BLaER1 treated with 17β-estradiol and CSF1 and Interleukin-3, amounts not matched to agents 10 nM and 100 nM (cell line): ENCODE results near the gene CDC5L.
A peak's percentile ranks its signal among the peaks of the same experiment; 100 is the strongest.

Source experiments
- H3K27ac ChIP-seq, 11 experiments: shearing (Covaris generic); formaldehyde crosslinking; 2 replicates each; pipeline ENCODE4 v1.8.1; 2022
- H3K27me3 ChIP-seq, 11 experiments: shearing (Covaris generic); formaldehyde crosslinking; 2 replicates each; pipeline ENCODE4 v1.8.1; 2022
- H3K36me3 ChIP-seq, 11 experiments: shearing (Covaris generic); formaldehyde crosslinking; 2 replicates each; pipeline ENCODE4 v1.8.1; 2022
- H3K4me1 ChIP-seq, 10 experiments: shearing (Covaris generic); formaldehyde crosslinking; 2 replicates each; pipeline ENCODE4 v1.8.1; 2022
- H3K4me2 ChIP-seq, 11 experiments: shearing (Covaris generic); formaldehyde crosslinking; 2 replicates each; pipeline ENCODE4 v1.8.1; 2022
- H3K4me3 ChIP-seq, 10 experiments: shearing (Covaris generic); formaldehyde crosslinking; 2 replicates each; pipeline ENCODE4 v1.8.1; 2022
- H3K9ac ChIP-seq, 11 experiments: shearing (Covaris generic); formaldehyde crosslinking; 2 replicates each; pipeline ENCODE4 v1.8.1; 2022
- H3K9me3 ChIP-seq, 11 experiments: shearing (Covaris generic); formaldehyde crosslinking; replicated peaks in 1 of 11; 2 replicates each; pipeline ENCODE4 v1.8.1; 2022
- H4K20me1 ChIP-seq, 11 experiments: shearing (Covaris generic); formaldehyde crosslinking; 2 replicates each; pipeline ENCODE4 v1.8.1; 2022
- Cebpa-rat ChIP-seq, 11 experiments: shearing (Covaris generic); IDR thresholded peaks; 2 replicates each; pipeline ENCODE4 v1.8.1; 2022

The CDC5L gene

DNA sequence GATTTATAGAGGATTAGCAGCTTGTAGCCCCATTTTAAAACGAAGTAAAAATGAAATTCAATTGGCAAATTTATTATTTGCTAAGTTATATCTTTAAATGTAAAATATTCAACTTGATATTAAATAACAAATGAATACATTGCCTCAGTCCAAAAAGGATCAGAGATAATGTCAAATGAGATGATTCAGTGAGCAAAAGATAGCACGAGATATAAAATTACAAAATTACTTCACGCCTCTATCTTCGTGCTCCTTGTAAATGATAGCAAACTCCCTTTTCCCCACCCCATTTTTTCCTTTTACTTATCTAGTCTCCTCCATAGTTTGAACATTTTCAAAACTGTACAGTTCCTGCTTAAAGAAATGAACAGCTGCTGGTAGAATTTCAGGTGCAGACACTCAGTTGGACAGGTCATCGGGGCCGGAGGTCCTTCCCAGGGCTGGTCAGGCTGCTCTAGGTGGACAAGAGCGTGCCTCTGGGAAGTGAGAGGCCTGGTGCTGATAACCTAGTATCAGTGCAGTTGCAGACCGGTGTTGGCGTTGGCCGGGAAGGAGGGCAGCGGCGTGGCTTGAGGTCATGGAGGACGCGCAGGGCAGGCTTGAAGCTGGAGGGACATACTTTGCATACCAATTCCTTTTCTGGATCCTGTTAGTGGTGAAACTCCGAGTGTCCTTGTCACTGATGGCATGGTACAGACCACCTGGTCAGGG is 83.9 kb downstream of the CDC5L start:
- H4K20me1 ChIP-seq: no peaks in the 10 kb centered on the region
- no peak for TF ChIP-seq Cebpa-rat (IDR thresholded peaks at IDR 0.05)
- 0 out of 22 replicates have a peak, but pooled peaks cover 0 to 3% (median 0%) of the 10 kb centered on the region in 11 experiments for H3K27me3 ChIP-seq
- no peak overlapping the region for H3K27ac ChIP-seq
- H3K4me2 ChIP-seq: no peak overlapping the region
- no peaks in the 10 kb centered on the region for H3K36me3 ChIP-seq
- H3K4me3 ChIP-seq: no peak overlapping the region
- H3K9ac ChIP-seq: no peak overlapping the region
- H3K4me1 ChIP-seq: peaks cover 0 to 16% (median 6%) of the 10 kb centered on the region in 10 experiments; a peak in 12 of 20 replicates
- no peaks in the 10 kb centered on the region for H3K9me3 ChIP-seq

DNA sequence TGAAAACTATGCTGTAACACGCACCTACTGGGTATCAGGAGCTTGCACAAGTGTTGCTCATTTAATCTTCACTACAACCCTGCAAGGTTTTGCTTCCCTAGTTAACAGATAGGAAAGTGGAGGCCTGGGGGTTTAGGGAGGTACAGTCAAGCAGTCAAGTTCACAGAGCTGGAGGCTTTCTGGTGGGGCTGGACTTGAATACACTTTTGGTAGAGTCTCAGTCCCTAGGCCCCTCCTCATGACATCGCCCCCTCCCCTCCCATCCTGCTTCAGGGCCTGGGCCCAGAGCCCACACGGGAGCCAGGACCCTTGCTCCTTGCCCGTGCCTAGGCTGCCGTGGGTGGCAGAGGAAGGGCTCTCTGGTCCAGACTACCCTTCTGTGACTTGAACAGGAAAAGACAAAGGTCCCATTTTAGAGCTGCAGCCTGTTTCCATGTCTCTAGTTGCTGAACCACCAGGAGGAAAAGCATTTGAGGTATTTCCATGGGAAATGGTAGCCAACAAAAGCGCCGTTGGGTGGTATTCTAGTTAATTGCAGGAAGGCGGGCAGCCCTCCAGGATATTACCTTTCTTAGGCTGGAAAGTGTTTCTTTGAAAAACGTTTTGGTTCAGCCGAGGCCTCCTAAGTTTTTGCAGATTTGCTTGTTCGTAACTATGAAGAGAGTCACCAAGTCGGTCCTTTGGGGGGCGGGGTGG is 84.9 kb downstream of the CDC5L start:
- Histone ChIP-seq H3K9me3 (no peaks in the 10 kb centered on the region), H3K27me3 (0 out of 22 replicates have a peak, but pooled peaks cover 0 to 3% (median 0%) of the 10 kb centered on the region in 11 experiments), H3K4me1 (peaks cover 0 to 16% (median 6%) of the 10 kb centered on the region in 10 experiments; a peak in 12 of 20 replicates), H3K4me2 (no peak overlapping the region), H3K9ac (no peak overlapping the region), H3K27ac (no peak overlapping the region), H4K20me1 (no peaks in the 10 kb centered on the region), H3K4me3 (no peak overlapping the region), H3K36me3 (no peaks in the 10 kb centered on the region)
- TF ChIP-seq Cebpa-rat (IDR thresholded peaks at IDR 0.05): no peak

GRCh38 chr6:44473393-44474189 is 86.1 kb downstream of the CDC5L start:
- Histone ChIP-seq H3K4me2 (0 out of 22 replicates have a peak overlapping the region, but pooled peaks of 1 of the 11 experiments have one; percentile 4), H3K27ac (no peak overlapping the region), H3K4me1 (peaks cover 10 to 26% (median 15%) of the 10 kb centered on the region in 10 experiments; a peak in 19 of 20 replicates), H3K9me3 (no peaks in the 10 kb centered on the region), H3K27me3 (0 out of 22 replicates have a peak, but pooled peaks cover 0 to 3% (median 0%) of the 10 kb centered on the region in 11 experiments), H3K9ac (no peak overlapping the region), H3K36me3 (no peaks in the 10 kb centered on the region), H3K4me3 (no peak overlapping the region), H4K20me1 (no peaks in the 10 kb centered on the region; a peak in 1 of 22 replicates)
- TF ChIP-seq Cebpa-rat (IDR thresholded peaks at IDR 0.05): no peak

DNA sequence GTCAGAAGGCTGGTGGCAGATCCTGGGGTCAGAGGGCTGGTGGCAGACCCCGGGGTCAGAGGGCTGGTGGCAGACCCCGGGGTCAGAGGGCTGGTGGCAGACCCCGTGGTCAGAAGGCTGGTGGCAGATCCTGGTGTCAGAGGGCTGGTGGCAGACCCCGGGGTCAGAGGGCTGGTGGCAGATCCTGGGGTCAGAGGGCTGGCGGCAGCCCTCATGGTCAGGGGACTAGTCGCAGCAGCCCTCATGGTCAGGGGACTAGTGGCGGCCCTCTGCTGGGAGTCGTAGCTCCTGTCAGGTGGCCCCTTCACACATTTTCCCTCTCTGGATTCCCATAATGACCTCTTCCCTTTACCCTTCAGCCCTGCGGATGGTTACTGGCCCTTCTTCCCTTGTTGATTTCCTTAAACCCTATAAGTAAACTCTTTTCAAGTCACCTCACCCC is 86.7 kb downstream of the CDC5L start:
- H3K9me3 ChIP-seq: no peaks in the 10 kb centered on the region
- H3K4me1 ChIP-seq: peaks cover 10 to 26% (median 15%) of the 10 kb centered on the region in 10 experiments; a peak in 19 of 20 replicates
- no peaks in the 10 kb centered on the region; a peak in 1 of 22 replicates for H4K20me1 ChIP-seq
- no peak for TF ChIP-seq Cebpa-rat (IDR thresholded peaks at IDR 0.05)
- no peak overlapping the region for H3K4me2 ChIP-seq
- H3K27ac ChIP-seq: no peak overlapping the region
- H3K4me3 ChIP-seq: no peak overlapping the region
- H3K27me3 ChIP-seq: 0 out of 22 replicates have a peak, but pooled peaks cover 0 to 3% (median 0%) of the 10 kb centered on the region in 11 experiments
- no peak overlapping the region for H3K9ac ChIP-seq
- H3K36me3 ChIP-seq: no peaks in the 10 kb centered on the region

DNA sequence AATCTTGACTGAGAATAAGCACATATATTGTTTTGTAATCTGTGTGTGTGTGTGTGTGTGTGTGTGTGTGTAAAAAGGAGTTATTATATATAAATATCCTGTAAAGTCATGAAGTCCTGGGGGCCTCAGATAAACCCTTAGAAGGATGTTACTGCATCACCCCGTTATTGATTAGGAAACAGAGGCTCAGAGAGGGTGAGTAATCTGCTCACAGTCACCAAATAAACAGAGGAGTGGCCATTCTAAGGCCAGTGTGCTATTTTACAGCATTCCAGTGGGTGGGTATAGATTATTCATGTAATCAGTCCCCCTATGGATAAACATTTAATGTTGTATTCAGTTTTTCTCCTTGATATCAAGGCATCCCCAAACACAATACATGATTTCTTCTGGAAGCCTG is 87.1 kb downstream of the CDC5L start:
- Histone ChIP-seq H3K9me3 (no peaks in the 10 kb centered on the region), H3K27me3 (0 out of 22 replicates have a peak, but pooled peaks cover 0 to 3% (median 0%) of the 10 kb centered on the region in 11 experiments), H3K4me3 (no peak overlapping the region), H3K36me3 (no peaks in the 10 kb centered on the region), H4K20me1 (no peaks in the 10 kb centered on the region; a peak in 1 of 22 replicates), H3K9ac (no peak overlapping the region), H3K4me1 (peaks cover 10 to 26% (median 15%) of the 10 kb centered on the region in 10 experiments; a peak in 19 of 20 replicates), H3K27ac (no peak overlapping the region), H3K4me2 (no peak overlapping the region)
- no peak for TF ChIP-seq Cebpa-rat (IDR thresholded peaks at IDR 0.05)

DNA sequence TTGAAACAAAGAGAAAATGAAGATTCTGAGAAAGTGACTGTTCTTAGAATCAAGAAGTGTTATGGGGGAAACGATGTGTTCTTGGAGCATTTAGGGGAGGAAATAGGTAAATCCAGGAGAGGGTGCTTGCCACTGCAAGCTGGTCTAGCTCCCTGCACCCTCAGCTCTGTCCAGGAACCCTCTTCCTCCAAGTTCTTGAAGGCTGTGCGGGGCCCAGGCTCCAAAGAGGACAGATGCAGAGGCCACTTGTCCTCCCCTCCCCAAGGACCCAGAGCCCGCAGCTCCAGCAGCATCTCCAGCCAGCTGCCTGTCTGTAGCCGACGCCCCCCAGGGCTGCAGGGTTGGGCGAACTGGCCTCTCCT is 87.9 kb downstream of the CDC5L start:
- no peaks in the 10 kb centered on the region for H3K36me3 ChIP-seq

GRCh38 chr6:44475779-44476434 is 88.4 kb downstream of the CDC5L start:
- Histone ChIP-seq H3K9me3 (no peaks in the 10 kb centered on the region), H3K9ac (peak overlapping the region in 4 of 11 experiments; percentile 20 to 50 (median 48); a peak in 5 of 22 replicates), H3K4me1 (peaks cover 10 to 26% (median 15%) of the 10 kb centered on the region in 10 experiments; a peak in 19 of 20 replicates), H3K27ac (peak overlapping the region in 4 of 11 experiments; percentile 12 to 57 (median 44); a peak in 6 of 22 replicates), H3K4me2 (peak overlapping the region; percentile 19 to 69 (median 48); a peak in 20 of 22 replicates), H4K20me1 (no peaks in the 10 kb centered on the region; a peak in 1 of 22 replicates), H3K4me3 (no peak overlapping the region), H3K36me3 (no peaks in the 10 kb centered on the region), H3K27me3 (0 out of 22 replicates have a peak, but pooled peaks cover 0 to 3% (median 0%) of the 10 kb centered on the region in 11 experiments)
- no peak for TF ChIP-seq Cebpa-rat (IDR thresholded peaks at IDR 0.05)

More for the DNA sequence above, 87.9 kb downstream of the CDC5L start:
- no peak overlapping the region for H3K27ac ChIP-seq
- peaks cover 10 to 26% (median 15%) of the 10 kb centered on the region in 10 experiments; a peak in 19 of 20 replicates for H3K4me1 ChIP-seq
- H3K4me3 ChIP-seq: no peak overlapping the region
- H3K9ac ChIP-seq: peak overlapping the region in 1 of 11 experiments; percentile 50; a peak in 1 of 22 replicates
- peak overlapping the region in 8 of 11 experiments; percentile 19 to 69 (median 54); a peak in 13 of 22 replicates for H3K4me2 ChIP-seq
- H4K20me1 ChIP-seq: no peaks in the 10 kb centered on the region; a peak in 1 of 22 replicates
- no peaks in the 10 kb centered on the region for H3K9me3 ChIP-seq
- TF ChIP-seq Cebpa-rat (IDR thresholded peaks at IDR 0.05): no peak
- H3K27me3 ChIP-seq: 0 out of 22 replicates have a peak, but pooled peaks cover 0 to 3% (median 0%) of the 10 kb centered on the region in 11 experiments

GRCh38 chr6:44476849-44477248 is 89.3 kb downstream of the CDC5L start:
- Histone ChIP-seq H3K36me3 (no peaks in the 10 kb centered on the region), H4K20me1 (no peaks in the 10 kb centered on the region; a peak in 1 of 22 replicates), H3K9ac (no peak overlapping the region), H3K27me3 (0 out of 22 replicates have a peak, but pooled peaks cover 0 to 3% (median 0%) of the 10 kb centered on the region in 11 experiments), H3K4me3 (no peak overlapping the region), H3K4me1 (peaks cover 10 to 26% (median 15%) of the 10 kb centered on the region in 10 experiments; a peak in 19 of 20 replicates), H3K27ac (no peak overlapping the region), H3K9me3 (no peaks in the 10 kb centered on the region), H3K4me2 (no peak overlapping the region)
- TF ChIP-seq Cebpa-rat (IDR thresholded peaks at IDR 0.05): no peak
